BJ (cell line): Measurements from ENCODE around the gene ZNF862. TPM values are rescaled to one million over a fixed set of nuclear protein-coding genes. Genes with fewer than 3 reads are reported as not detected.

Experiments
- CTCF ChIA-PET: fragments of 350-600 bp; formaldehyde crosslinking; extraction: SDS; loops from one replicate; lab custom pipeline; 2021; ENCODE audit warnings: antibody characterized with exemption, inconsistent platforms; lab: Yijun Ruan, JAX
- POLR2A ChIA-PET: fragments of 300-600 bp; sonication (Branson Sonifier 250); formaldehyde crosslinking; extraction: SDS; loops from one replicate; lab custom pipeline; 2021; ENCODE audit warnings: antibody characterized with exemption; lab: Charles Lee
- DNase-seq: peaks from one replicate; pipeline ENCODE4 v3.0.0-alpha.2; 2011; ENCODE audit warnings: low read depth
- H3K27me3 ChIP-seq: 2 replicates; pipeline ENCODE4 v1.6.0; 2011; ENCODE audit warnings: low read length; ENCODE audit not compliant: control insufficient read depth, insufficient read depth
- H3K36me3 ChIP-seq: 2 replicates; pipeline ENCODE4 v1.5.1; 2011; ENCODE audit warnings: low read length; ENCODE audit not compliant: control insufficient read depth, insufficient read depth
- H3K4me3 ChIP-seq: 2 replicates; pipeline ENCODE4 v1.5.1; 2011; ENCODE audit warnings: low read depth, mild to moderate bottlenecking, control low read depth, low read length
- CTCF ChIP-seq: IDR thresholded peaks from 2 replicates; pipeline ENCODE4 v1.5.1; 2011; ENCODE audit warnings: low read depth, mild to moderate bottlenecking, control low read depth, inconsistent platforms, low read length, moderate library complexity; ENCODE audit not compliant: insufficient read depth
- polyA plus RNA-seq: library from polyadenylated mRNA; depleted of rRNA; stranded (reverse); fragments of >200 nt; gene quantifications from 2 replicates; pipeline ENCODE4 v1.2.3, GENCODE V29; 2011

Gene ZNF862
- polyA plus RNA-seq, 1 experiment = 20.4 TPM

DNA sequence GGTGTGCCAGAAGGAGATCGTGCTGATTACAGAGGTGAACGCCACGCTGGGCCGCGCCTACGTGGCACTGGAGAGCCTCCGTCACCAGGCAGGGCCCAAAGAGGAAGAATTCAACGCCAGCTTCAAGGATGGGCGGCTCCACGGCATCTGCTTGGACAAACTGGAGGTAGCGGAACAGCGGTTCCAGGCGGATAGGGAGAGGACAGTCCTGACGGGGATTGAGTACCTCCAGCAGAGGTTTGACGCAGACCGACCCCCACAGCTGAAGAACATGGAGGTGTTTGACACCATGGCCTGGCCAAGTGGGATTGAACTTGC lies 23.5 kb downstream of the ZNF862 start:
- POLR2A ChIA-PET = no interaction called here
- Histone ChIP-seq H3K4me3 (no peak overlapping the region), H3K27me3 (no peaks in the 10 kb centered on the region), H3K36me3 (peaks cover 24% of the 10 kb centered on the region)
- CTCF ChIA-PET = no interaction called here
- DNase-seq = no peak
- no peak for TF ChIP-seq CTCF

DNA sequence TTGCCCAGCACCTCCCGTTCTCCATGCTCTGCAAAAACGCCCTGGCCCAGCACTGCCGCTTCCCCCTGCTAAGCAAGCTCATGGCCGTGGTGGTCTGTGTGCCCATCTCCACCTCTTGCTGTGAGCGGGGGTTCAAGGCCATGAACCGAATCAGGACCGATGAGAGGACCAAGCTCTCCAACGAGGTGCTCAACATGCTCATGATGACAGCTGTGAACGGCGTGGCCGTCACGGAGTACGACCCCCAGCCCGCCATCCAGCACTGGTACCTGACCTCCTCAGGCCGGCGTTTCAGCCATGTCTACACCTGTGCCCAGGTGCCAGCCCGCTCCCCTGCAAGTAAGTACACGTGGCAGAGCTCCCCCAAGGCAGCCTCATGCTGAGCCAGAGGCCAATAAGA lies 24.0 kb downstream of the ZNF862 start:
- CTCF ChIA-PET = no interaction called here
- Histone ChIP-seq H3K27me3 (no peaks in the 10 kb centered on the region), H3K4me3 (no peak overlapping the region), H3K36me3 (peaks cover 24% of the 10 kb centered on the region)
- POLR2A ChIA-PET = no interaction called here
- TF ChIP-seq CTCF = no peak
- DNase-seq = no peak

DNA sequence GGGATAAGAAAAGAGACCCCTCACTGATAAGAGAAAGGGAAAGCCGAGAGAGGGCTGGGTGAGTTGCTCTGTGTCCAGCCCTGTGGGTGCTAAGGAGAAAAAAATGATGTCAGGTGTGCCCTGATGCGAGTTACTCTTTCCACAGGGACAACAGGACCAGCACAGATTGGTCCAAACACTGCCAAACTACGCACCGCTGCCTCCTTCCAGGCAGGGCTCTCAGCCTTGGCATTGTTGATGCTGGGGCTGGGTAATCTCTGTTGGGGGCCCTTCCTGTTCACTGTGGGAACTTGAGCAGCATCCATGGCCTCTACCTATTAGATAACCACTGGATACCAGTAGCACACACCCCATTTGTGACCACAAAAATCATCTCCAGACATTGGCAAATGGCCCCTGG lies 25.3 kb downstream of the ZNF862 start:
- CTCF ChIA-PET = no interaction called here
- TF ChIP-seq CTCF = no peak
- no peak for DNase-seq
- Histone ChIP-seq H3K4me3 (no peak overlapping the region), H3K27me3 (no peaks in the 10 kb centered on the region), H3K36me3 (peaks cover 24% of the 10 kb centered on the region)
- POLR2A ChIA-PET = no interaction called here

GRCh38 chr7:149864023-149864422 lies 25.8 kb downstream of the ZNF862 start:
- peaks cover 24% of the 10 kb centered on the region for H3K36me3 ChIP-seq
- POLR2A ChIA-PET = no interaction called here

DNA sequence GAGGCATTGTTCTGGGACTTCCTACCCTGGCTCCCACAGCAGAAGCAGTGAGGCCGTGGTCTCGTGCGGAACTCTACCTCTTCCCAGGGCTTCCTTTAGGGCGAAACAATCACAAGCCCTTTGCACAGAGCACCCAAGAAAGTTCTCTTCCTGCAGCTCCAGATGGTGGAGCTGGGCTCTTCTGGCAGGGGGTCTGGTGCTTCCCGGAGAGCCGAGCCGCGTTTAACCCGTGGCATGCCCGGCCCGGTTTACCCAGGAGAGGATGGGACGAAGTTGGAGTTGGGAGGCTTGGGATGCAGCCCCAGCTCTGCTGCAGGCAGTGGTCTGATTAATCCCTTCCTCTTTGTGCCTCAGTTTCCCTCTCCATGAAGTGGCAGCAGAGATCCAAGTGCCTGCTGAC lies 26.6 kb downstream of the ZNF862 start:
- DNase-seq = no peak
- Histone ChIP-seq H3K4me3 (no peak overlapping the region), H3K27me3 (no peaks in the 10 kb centered on the region), H3K36me3 (peaks cover 20% of the 10 kb centered on the region)
- POLR2A ChIA-PET = no interaction called here
- CTCF ChIA-PET = interaction anchor here (0.8 kb wide), 1 partner anchor 59 kb away, joined by 3 read pairs; no protein-coding TSS in a partner anchor
- no peak for TF ChIP-seq CTCF

More at GRCh38 chr7:149864023-149864422, 25.8 kb downstream of the ZNF862 start:
- Histone ChIP-seq H3K27me3 (no peaks in the 10 kb centered on the region), H3K4me3 (no peak overlapping the region)
- DNase-seq = no peak
- CTCF ChIA-PET = interaction anchor here (0.8 kb wide), 1 partner anchor 58 kb away, joined by 3 read pairs; no protein-coding TSS in a partner anchor
- TF ChIP-seq CTCF = no peak
